ENCODE data around the gene CCDC150. TPM values are rescaled to one million over a fixed set of nuclear protein-coding genes. Genes with fewer than 3 reads are reported as not detected.

The CCDC150 gene
- total and polyA plus RNA-seq, 2 of the 8 experiments (the other 6 are each of a cell fraction or from before 2014, with no cell fraction given), result 8.3 to 31.9 TPM

GRCh38 chr2:196750291-196750923 lies 110.9 kb downstream of the CCDC150 start:
- Histone ChIP-seq H3K27me3 (replicated peaks in 1 of 4; ENCODE audit: control insufficient read depth in 3 of 4, extremely low read depth in 1 of 4, insufficient read depth in 3 of 4, low read length in 3 of 4) (no peaks in the 10 kb centered on the region), H3K4ac (replicated peaks; ENCODE audit: insufficient read length, low read depth, low read length) (no peak overlapping the region), H2BK15ac (ENCODE audit: low read length) (no peak overlapping the region), H3K56ac (replicated peaks; ENCODE audit: insufficient read length, low read depth, low read length) (no peak overlapping the region), H2BK20ac (ENCODE audit: low read length) (no peak overlapping the region), H3K4me2 (ENCODE audit: insufficient read depth in 1 of 2, low read depth in 2 of 2, low read length in 2 of 2) (no peak overlapping the region), H4K20me1 (replicated peaks in 1 of 2; ENCODE audit: control insufficient read depth in 1 of 2, insufficient read depth in 2 of 2, low read length in 2 of 2) (no peaks in the 10 kb centered on the region), H3K14ac (ENCODE audit: insufficient read length) (no peak overlapping the region), H3K9me3 (ENCODE audit: insufficient read depth in 2 of 2, low read depth in 1 of 2, low read length in 1 of 2) (no peaks in the 10 kb centered on the region), H3K9ac (replicated peaks in 1 of 4; ENCODE audit: extremely low read depth in 1 of 4, low read depth in 3 of 4, low read length in 3 of 4) (no peak overlapping the region), H3K4me1 (replicated peaks in 1 of 4; ENCODE audit: control insufficient read depth in 3 of 4, insufficient read depth in 4 of 4, low read length in 3 of 4) (no peaks in the 10 kb centered on the region; a peak in 1 of 7 replicates), H4K5ac (ENCODE audit: insufficient read length, low read depth, low read length) (no peak overlapping the region), H2AK5ac (ENCODE audit: low read depth, low read length) (no peak overlapping the region), H4K91ac (replicated peaks; ENCODE audit: insufficient read length, low read length) (no peak overlapping the region), H4K8ac (ENCODE audit: extremely low read depth, insufficient read depth, low read length) (no peak overlapping the region), H3K18ac (ENCODE audit: extremely low read depth, low read length) (no peak overlapping the region), H3K79me2 (ENCODE audit: control insufficient read depth in 1 of 2, insufficient read depth in 2 of 2, low read length in 2 of 2) (no peaks in the 10 kb centered on the region), H3K79me1 (ENCODE audit: low read depth, low read length) (no peaks in the 10 kb centered on the region), H2BK120ac (replicated peaks; ENCODE audit: low read depth, low read length) (no peak overlapping the region), H3K23ac (ENCODE audit: insufficient read length) (no peak overlapping the region), H3K36me3 (ENCODE audit: control insufficient read depth in 2 of 4, insufficient read depth in 4 of 4, low read length in 3 of 4) (peaks cover 0 to 2% (median 0%) of the 10 kb centered on the region in 4 experiments; a peak in 2 of 8 replicates), H3K27ac (ENCODE audit: low read depth, low read length) (no peak overlapping the region), H3K23me2 (ENCODE audit: low read depth, low read length) (peaks cover 2% of the 10 kb centered on the region; the same call in 1 of the 2 replicates), H2BK5ac (ENCODE audit: low read depth, low read length) (no peak overlapping the region), H2BK12ac (ENCODE audit: low read depth, low read length) (no peak overlapping the region), H2AFZ (ENCODE audit: low read length) (no peak overlapping the region), H3K4me3 (ENCODE audit: extremely low read depth in 1 of 4, insufficient read depth in 2 of 4, low read depth in 3 of 4, low read length in 4 of 4) (no peak overlapping the region)
- no peak for FAIRE-seq
- ChIA-PET POLR2A (ENCODE audit: partially characterized antibody) (interaction anchor here (0.9 to 1.6 kb wide), 2 partner anchors 9 to 11 kb away, joined by 3 to 5 read pairs; no protein-coding TSS in a partner anchor), CTCF (ENCODE audit: partially characterized antibody) (interaction anchor here (0.6 to 1.8 kb wide), 23 partner anchors 8 to 752 kb away, joined by 3 to 23 read pairs (median 4); no protein-coding TSS in a partner anchor)
- 89% methylated on average over 4 of the region's 4 CpGs; no CpG with 5 or more reads in 1 of the 2 experiments for WGBS, 2 experiments (ENCODE audit: extremely low coverage in 1 of 2, insufficient coverage in 1 of 2, insufficient read length in 1 of 2, insufficient replicate concordance in 2 of 2, low coverage in 1 of 2, low lambda C conversion rate in 2 of 2, missing lambda C conversion rate in 1 of 2)
- no peak for DNase-seq (ENCODE audit: low read depth in 1 of 2, low spot score in 2 of 2)
- TF ChIP-seq POLR2A (IDR thresholded peaks at IDR 0.05; ENCODE audit: control extremely low read depth in 1 of 2, low read depth in 2 of 2, low read length in 2 of 2) (no peak), SIN3A (conservative IDR thresholded peaks at IDR 0.05 in 1 of 2, IDR thresholded peaks at IDR 0.05 in 1 of 2; ENCODE audit: low read depth in 1 of 2, low read length in 2 of 2) (no peak), SAP30 (IDR thresholded peaks at IDR 0.05; ENCODE audit: insufficient read depth, insufficient replicate concordance, low read length) (no peak), CBX5 (IDR thresholded peaks at IDR 0.05; ENCODE audit: low read depth, low read length) (no peak), TAF1 (IDR thresholded peaks at IDR 0.05; ENCODE audit: low read depth, low read length) (no peak), EGR1 (IDR thresholded peaks at IDR 0.05; ENCODE audit: borderline replicate concordance, low read depth, low read length) (no peak), SP4 (IDR thresholded peaks at IDR 0.05; ENCODE audit: low read length) (no peak), TAF7 (optimal IDR thresholded peaks at IDR 0.05; ENCODE audit: borderline replicate concordance, low read depth, low read length) (no peak), JUN (IDR thresholded peaks at IDR 0.05; ENCODE audit: low read depth, low read length) (no peak), BRCA1 (IDR thresholded peaks at IDR 0.05; ENCODE audit: low read depth, low read length) (no peak)
- TF ChIP-seq, protein P1, sequence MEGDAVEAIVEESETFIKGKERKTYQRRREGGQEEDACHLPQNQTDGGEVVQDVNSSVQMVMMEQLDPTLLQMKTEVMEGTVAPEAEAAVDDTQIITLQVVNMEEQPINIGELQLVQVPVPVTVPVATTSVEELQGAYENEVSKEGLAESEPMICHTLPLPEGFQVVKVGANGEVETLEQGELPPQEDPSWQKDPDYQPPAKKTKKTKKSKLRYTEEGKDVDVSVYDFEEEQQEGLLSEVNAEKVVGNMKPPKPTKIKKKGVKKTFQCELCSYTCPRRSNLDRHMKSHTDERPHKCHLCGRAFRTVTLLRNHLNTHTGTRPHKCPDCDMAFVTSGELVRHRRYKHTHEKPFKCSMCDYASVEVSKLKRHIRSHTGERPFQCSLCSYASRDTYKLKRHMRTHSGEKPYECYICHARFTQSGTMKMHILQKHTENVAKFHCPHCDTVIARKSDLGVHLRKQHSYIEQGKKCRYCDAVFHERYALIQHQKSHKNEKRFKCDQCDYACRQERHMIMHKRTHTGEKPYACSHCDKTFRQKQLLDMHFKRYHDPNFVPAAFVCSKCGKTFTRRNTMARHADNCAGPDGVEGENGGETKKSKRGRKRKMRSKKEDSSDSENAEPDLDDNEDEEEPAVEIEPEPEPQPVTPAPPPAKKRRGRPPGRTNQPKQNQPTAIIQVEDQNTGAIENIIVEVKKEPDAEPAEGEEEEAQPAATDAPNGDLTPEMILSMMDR (IDR thresholded peaks at IDR 0.05; ENCODE audit: control extremely low read depth in 1 of 3, insufficient read depth in 1 of 3, low read depth in 1 of 3, low read length in 3 of 3), result no peak
